SU-DHL-6 (cell line): ENCODE measurements around the gene ZWILCH.

ENCODE experiments used
- H2AFZ ChIP-seq: fragments of 200-600 bp; sonication (generic); 2 replicates; pipeline ENCODE4 v1.6.1; 2014; ENCODE audit warnings: low read depth, mild to moderate bottlenecking, moderate library complexity, mixed read lengths, antibody characterized with exemption, low read length; ENCODE audit not compliant: severe bottlenecking
- H3F3A ChIP-seq: fragments of 200-600 bp; shearing (Covaris generic); 2 replicates; pipeline ENCODE4 v1.6.0; 2016; ENCODE audit warnings: antibody characterized with exemption, mild to moderate bottlenecking; ENCODE audit not compliant: insufficient read depth
- H3K27ac ChIP-seq: fragments of 200-600 bp; sonication (generic); 2 replicates; pipeline ENCODE4 v1.5.1; 2016; ENCODE audit warnings: low read depth, mild to moderate bottlenecking, low read length, moderate library complexity, mixed read lengths
- H3K27me3 ChIP-seq: fragments of 200-600 bp; sonication (generic), shearing (Covaris generic); 2 replicates; pipeline ENCODE4 v1.6.0; 2014; ENCODE audit warnings: mild to moderate bottlenecking, low read length
- H3K36me3 ChIP-seq: fragments of 200-600 bp; sonication (generic); 2 replicates; pipeline ENCODE4 v1.6.1; 2014; ENCODE audit warnings: mild to moderate bottlenecking, low read length, mixed read lengths
- H3K4me2 ChIP-seq: fragments of 300-600, 200-600 bp; shearing (Covaris generic), sonication (generic); 2 replicates; pipeline ENCODE4 v1.6.0; 2014; ENCODE audit warnings: low read length, low read depth, mild to moderate bottlenecking; ENCODE audit not compliant: poor library complexity, severe bottlenecking
- H3K4me3 ChIP-seq: fragments of 200-600 bp; sonication (generic); 2 replicates; pipeline ENCODE4 v1.5.1; 2014; ENCODE audit warnings: antibody characterized with exemption, low read length, mild to moderate bottlenecking, mixed read lengths; ENCODE audit not compliant: insufficient read depth, poor library complexity, severe bottlenecking
- H3K79me2 ChIP-seq: fragments of 200-600 bp; sonication (generic); 2 replicates; pipeline ENCODE4 v1.6.1; 2014; ENCODE audit warnings: mild to moderate bottlenecking, low read length, moderate library complexity; ENCODE audit not compliant: insufficient read depth
- H3K9ac ChIP-seq: fragments of 200-600 bp; sonication (generic); 2 replicates; pipeline ENCODE4 v1.7.0; 2014; ENCODE audit warnings: mild to moderate bottlenecking, low read length
- H3K9me2 ChIP-seq: fragments of 200-600 bp; sonication (generic); replicated peaks from 2 replicates; pipeline ENCODE4 v1.6.1; 2014; ENCODE audit warnings: low read length; ENCODE audit not compliant: insufficient read depth
- H3K9me3 ChIP-seq: fragments of 200-600 bp; sonication (generic); 2 replicates; pipeline ENCODE4 v1.6.1; 2014; ENCODE audit warnings: low read length, mixed read lengths; ENCODE audit not compliant: insufficient read depth
- H4K20me1 ChIP-seq: fragments of 200-600 bp; sonication (generic); 2 replicates; pipeline ENCODE4 v1.6.1; 2014; ENCODE audit warnings: low read depth, mild to moderate bottlenecking, antibody characterized with exemption, low read length, moderate library complexity, mixed read lengths
- CTCF ChIP-seq: fragments of 200-600 bp; sonication (generic); IDR thresholded peaks from one replicate; pipeline ENCODE4 v1.5.1; 2017; ENCODE audit warnings: antibody characterized with exemption, mild to moderate bottlenecking, low read length, moderate library complexity; ENCODE audit not compliant: insufficient read depth, poor library complexity, severe bottlenecking
- EZH2phosphoT487 ChIP-seq: fragments of 200-600 bp; sonication (generic), shearing (Covaris generic); conservative IDR thresholded peaks from 2 replicates; pipeline ENCODE4 v1.6.1; 2018; ENCODE audit warnings: mild to moderate bottlenecking, antibody characterized with exemption, low read length, moderate library complexity, mixed read lengths

Gene ZWILCH

GRCh38 chr15:66564136-66565041, 59.3 kb downstream of the ZWILCH start:
- Histone ChIP-seq H3K4me3 (no peak overlapping the region), H3K9ac (no peak overlapping the region)

GRCh38 chr15:66565141-66565641, 60.1 kb downstream of the ZWILCH start:
- H3K27ac ChIP-seq, result no peak overlapping the region

More at GRCh38 chr15:66564136-66565041, 59.3 kb downstream of the ZWILCH start:
- Histone ChIP-seq H3F3A (no peaks in the 10 kb centered on the region), H3K36me3 (no peaks in the 10 kb centered on the region), H3K9me2 (no peaks in the 10 kb centered on the region), H4K20me1 (no peaks in the 10 kb centered on the region), H3K27ac (no peak overlapping the region), H3K27me3 (no peaks in the 10 kb centered on the region), H2AFZ (no peak overlapping the region), H3K4me2 (no peak overlapping the region), H3K79me2 (no peaks in the 10 kb centered on the region), H3K9me3 (no peaks in the 10 kb centered on the region)
- TF ChIP-seq CTCF (no peak), EZH2phosphoT487 (no peak)

GRCh38 chr15:66565741-66566144, 60.6 kb downstream of the ZWILCH start, which contains the start of gene LCTL:
TSS of gene LCTL (minus strand) at chr15:66565998. CDS start at chr15:66565365, 633 bp downstream.
- Histone ChIP-seq H3K4me2 (no peak within 1 kb of the TSS), H3K79me2 (no peaks in the 10 kb centered on the region), H3K36me3 (no peaks in the 10 kb centered on the region), H2AFZ (no peak within 1 kb of the TSS), H3K9ac (no peak within 1 kb of the TSS), H3K27me3 (no peaks in the 10 kb centered on the region), H3K4me3 (no peak within 1 kb of the TSS), H3K9me3 (no peaks in the 10 kb centered on the region), H4K20me1 (no peaks in the 10 kb centered on the region), H3F3A (no peaks in the 10 kb centered on the region), H3K9me2 (no peaks in the 10 kb centered on the region), H3K27ac (no peak within 1 kb of the TSS)
- TF ChIP-seq EZH2phosphoT487 (no peak), CTCF (no peak)

More at GRCh38 chr15:66565141-66565641, 60.1 kb downstream of the ZWILCH start:
- Histone ChIP-seq H3K4me2 (no peak overlapping the region), H3K27me3 (no peaks in the 10 kb centered on the region), H3K9me3 (no peaks in the 10 kb centered on the region), H3F3A (no peaks in the 10 kb centered on the region), H3K9me2 (no peaks in the 10 kb centered on the region), H2AFZ (no peak overlapping the region), H3K4me3 (no peak overlapping the region), H4K20me1 (no peaks in the 10 kb centered on the region), H3K9ac (no peak overlapping the region), H3K79me2 (no peaks in the 10 kb centered on the region), H3K36me3 (no peaks in the 10 kb centered on the region)
- TF ChIP-seq EZH2phosphoT487 (no peak), CTCF (no peak)
